Ishikawa (cell line): ENCODE measurements around the gene LIPI.

Experiments
- CEBPB ChIP-seq: IDR thresholded peaks from 2 replicates; pipeline ENCODE4 v1.6.1; 2012
- CREB1 ChIP-seq: IDR thresholded peaks from 2 replicates; pipeline ENCODE4 v1.6.1; 2012; ENCODE audit warnings: low read depth
- EGR1 ChIP-seq: IDR thresholded peaks from 2 replicates; pipeline ENCODE4 v1.6.1; 2012
- EP300 ChIP-seq: IDR thresholded peaks from 2 replicates; pipeline ENCODE4 v1.6.1; 2012; ENCODE audit warnings: borderline replicate concordance
- FOXM1 ChIP-seq: IDR thresholded peaks from 2 replicates; pipeline ENCODE4 v1.6.1; 2012; ENCODE audit warnings: low read depth, borderline replicate concordance
- MAX ChIP-seq: IDR thresholded peaks from 2 replicates; pipeline ENCODE4 v1.6.1; 2012
- NFIC ChIP-seq: IDR thresholded peaks from 2 replicates; pipeline ENCODE4 v1.6.1; 2012
- RAD21 ChIP-seq: IDR thresholded peaks from 2 replicates; pipeline ENCODE4 v1.6.1; 2012; ENCODE audit warnings: low read depth
- REST ChIP-seq: IDR thresholded peaks from 2 replicates; pipeline ENCODE4 v1.6.1; 2012; ENCODE audit warnings: low read depth, mild to moderate bottlenecking
- TAF1 ChIP-seq: IDR thresholded peaks from 2 replicates; pipeline ENCODE4 v1.6.1; 2012; ENCODE audit warnings: low read depth, mild to moderate bottlenecking
- TCF12 ChIP-seq: IDR thresholded peaks from 2 replicates; pipeline ENCODE4 v1.6.1; 2012; ENCODE audit warnings: low read depth
- TEAD4 ChIP-seq: IDR thresholded peaks from 2 replicates; pipeline ENCODE4 v1.6.1; 2012
- USF1 ChIP-seq: IDR thresholded peaks from 2 replicates; pipeline ENCODE4 v1.6.1; 2012
- YY1 ChIP-seq: IDR thresholded peaks from 2 replicates; pipeline ENCODE4 v1.6.1; 2012; ENCODE audit warnings: low read depth
- ZBTB7A ChIP-seq: IDR thresholded peaks from 2 replicates; pipeline ENCODE4 v1.6.1; 2012; ENCODE audit warnings: low read depth

Gene LIPI

GRCh38 chr21:14116080-14116481 lies 94.7 kb downstream of the LIPI start:
- TF ChIP-seq TAF1 = no peak
- TF ChIP-seq MAX = no peak
- TF ChIP-seq REST = no peak
- no peak for TF ChIP-seq EP300
- no peak for TF ChIP-seq TEAD4
- TF ChIP-seq TCF12 = no peak
- no peak for TF ChIP-seq FOXM1
- TF ChIP-seq NFIC = no peak
- no peak for TF ChIP-seq EGR1
- TF ChIP-seq YY1 = no peak
- no peak for TF ChIP-seq USF1
- no peak for TF ChIP-seq CREB1

DNA sequence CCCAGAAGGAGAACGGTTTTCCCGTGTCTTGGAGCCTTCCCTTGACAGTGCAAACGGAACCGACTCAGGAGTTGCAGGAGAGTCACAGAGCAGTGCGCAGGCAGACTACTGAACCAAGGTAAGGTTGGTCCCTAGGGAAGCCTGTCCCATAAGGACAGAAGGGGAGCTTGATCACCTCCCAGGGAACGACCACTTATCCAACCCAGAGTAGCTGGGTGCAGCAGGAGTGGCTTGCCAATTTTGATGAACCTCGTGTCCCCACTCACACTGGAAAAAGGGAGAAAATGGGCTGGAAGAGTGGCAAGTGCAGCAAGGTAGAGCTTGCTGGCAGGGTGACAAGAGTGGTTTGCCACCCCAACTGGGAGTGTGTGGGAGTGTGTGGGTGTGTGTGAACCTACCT lies 95.1 kb downstream of the LIPI start:
- TF ChIP-seq YY1 (no peak), CEBPB (no peak), CREB1 (no peak), TCF12 (no peak), EP300 (no peak), TAF1 (no peak), FOXM1 (no peak), RAD21 (no peak), NFIC (no peak), TEAD4 (no peak), USF1 (no peak), ZBTB7A (no peak), MAX (no peak)

DNA sequence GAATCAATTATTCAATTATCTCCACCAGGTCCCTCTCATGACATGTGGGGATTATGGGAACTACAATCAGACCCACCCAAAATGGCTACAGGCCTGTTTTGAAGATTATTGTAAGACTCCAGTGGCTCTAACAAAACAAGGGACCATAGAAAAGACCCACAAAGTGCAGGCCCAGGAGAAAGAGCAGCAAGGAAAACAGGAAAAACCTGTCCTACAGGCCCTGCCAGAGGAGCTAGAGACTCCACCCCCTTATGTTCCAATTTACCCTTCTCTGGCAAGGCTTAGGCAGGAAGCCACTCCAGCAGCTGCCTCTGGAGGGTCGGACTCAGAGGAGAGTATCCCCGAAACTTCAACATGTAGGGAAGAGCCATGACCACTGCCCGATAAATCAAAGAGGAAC lies 96.5 kb downstream of the LIPI start:
- no peak for TF ChIP-seq CEBPB
- TF ChIP-seq MAX = 0 out of 2 replicates have a peak, but pooled peaks have one; percentile 22

DNA sequence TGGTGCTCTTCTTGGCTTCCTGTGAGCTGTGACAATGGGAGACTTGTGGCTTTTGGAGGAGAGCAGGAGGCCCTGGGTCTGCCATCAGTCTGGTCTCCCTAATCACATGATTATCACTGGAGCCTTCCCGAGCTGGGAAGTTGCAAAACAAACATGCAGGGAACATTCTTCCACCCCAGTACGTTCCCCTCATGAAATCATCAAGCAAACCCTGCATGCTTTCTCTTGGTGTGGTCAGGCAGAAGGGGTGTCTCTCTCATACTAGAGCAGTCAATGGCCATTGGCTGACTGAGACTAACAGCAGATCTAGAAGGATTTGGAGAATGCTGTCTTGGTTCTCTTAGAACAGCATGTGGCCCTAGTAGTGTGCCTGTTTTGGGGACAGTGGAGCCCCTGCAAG lies 111.2 kb downstream of the LIPI start:
- TF ChIP-seq USF1 = no peak
- TF ChIP-seq TAF1 = no peak

GRCh38 chr21:14097881-14098499 lies 112.8 kb downstream of the LIPI start:
- TF ChIP-seq CEBPB = no peak
- TF ChIP-seq EP300 = no peak
- TF ChIP-seq TEAD4 = no peak
- TF ChIP-seq REST = no peak
- TF ChIP-seq RAD21 = no peak
- no peak for TF ChIP-seq YY1
- no peak for TF ChIP-seq EGR1
- no peak for TF ChIP-seq TCF12
- no peak for TF ChIP-seq FOXM1
- no peak for TF ChIP-seq MAX
- TF ChIP-seq CREB1 = no peak
- TF ChIP-seq ZBTB7A = no peak
- TF ChIP-seq USF1 = no peak
- TF ChIP-seq TAF1 = no peak
